Measurements from ENCODE around the gene SENP2.

GRCh38 chr3:185555860-185556347, 30.2 kb upstream of the SENP2 start:
- TF ChIP-seq MAFK (IDR thresholded peaks at IDR 0.05; ENCODE audit: partially characterized antibody) = no peak
- TF ChIP-seq POLR2A (IDR thresholded peaks at IDR 0.05; ENCODE audit: low read length) = no peak
- no peak for TF ChIP-seq KDM1A (IDR thresholded peaks at IDR 0.05; ENCODE audit: low read depth)
- TF ChIP-seq HOXA7 (CRISPR knock-in tag; IDR thresholded peaks at IDR 0.05) = no peak
- TF ChIP-seq, protein P1, sequence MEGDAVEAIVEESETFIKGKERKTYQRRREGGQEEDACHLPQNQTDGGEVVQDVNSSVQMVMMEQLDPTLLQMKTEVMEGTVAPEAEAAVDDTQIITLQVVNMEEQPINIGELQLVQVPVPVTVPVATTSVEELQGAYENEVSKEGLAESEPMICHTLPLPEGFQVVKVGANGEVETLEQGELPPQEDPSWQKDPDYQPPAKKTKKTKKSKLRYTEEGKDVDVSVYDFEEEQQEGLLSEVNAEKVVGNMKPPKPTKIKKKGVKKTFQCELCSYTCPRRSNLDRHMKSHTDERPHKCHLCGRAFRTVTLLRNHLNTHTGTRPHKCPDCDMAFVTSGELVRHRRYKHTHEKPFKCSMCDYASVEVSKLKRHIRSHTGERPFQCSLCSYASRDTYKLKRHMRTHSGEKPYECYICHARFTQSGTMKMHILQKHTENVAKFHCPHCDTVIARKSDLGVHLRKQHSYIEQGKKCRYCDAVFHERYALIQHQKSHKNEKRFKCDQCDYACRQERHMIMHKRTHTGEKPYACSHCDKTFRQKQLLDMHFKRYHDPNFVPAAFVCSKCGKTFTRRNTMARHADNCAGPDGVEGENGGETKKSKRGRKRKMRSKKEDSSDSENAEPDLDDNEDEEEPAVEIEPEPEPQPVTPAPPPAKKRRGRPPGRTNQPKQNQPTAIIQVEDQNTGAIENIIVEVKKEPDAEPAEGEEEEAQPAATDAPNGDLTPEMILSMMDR (IDR thresholded peaks at IDR 0.05) = no peak
- no peak for TF ChIP-seq SMC3 (IDR thresholded peaks at IDR 0.05)
- no peak for TF ChIP-seq CHD2 (IDR thresholded peaks at IDR 0.05; ENCODE audit: low read length, partially characterized antibody)
- TF ChIP-seq POLR2AphosphoS2 (conservative IDR thresholded peaks at IDR 0.05; ENCODE audit: low read length) = no peak
